ENCODE results near the gene DOLPP1.

GRCh38 chr9:129138144-129138462, 57.2 kb downstream of the DOLPP1 start:
- TF ChIP-seq CTCF (IDR thresholded peaks at IDR 0.05) (no peak), STAT6 (CRISPR knock-in tag; conservative IDR thresholded peaks at IDR 0.05; ENCODE audit: low read depth) (no peak), ATF3 (CRISPR knock-in tag; conservative IDR thresholded peaks at IDR 0.05) (no peak), MXD4 (CRISPR knock-in tag; IDR thresholded peaks at IDR 0.05; ENCODE audit: borderline replicate concordance) (no peak), ATF2 (CRISPR knock-in tag; IDR thresholded peaks at IDR 0.05; ENCODE audit: borderline replicate concordance, low read depth) (no peak), JUN (CRISPR knock-in tag; IDR thresholded peaks at IDR 0.05) (no peak), TCF7 (CRISPR knock-in tag; IDR thresholded peaks at IDR 0.05; ENCODE audit: low read depth) (no peak), NR3C1 (CRISPR knock-in tag; conservative IDR thresholded peaks at IDR 0.05; ENCODE audit: low read depth) (no peak), ZNF138 (CRISPR knock-in tag; conservative IDR thresholded peaks at IDR 0.05) (no peak), USF2 (CRISPR knock-in tag; IDR thresholded peaks at IDR 0.05) (no peak)

All from WTC11 (cell line).